HepG2 (cell line): ENCODE results near the gene SLC6A16. TPM values are rescaled to one million over a fixed set of nuclear protein-coding genes. Genes with fewer than 3 reads are reported as not detected.

Experiments used
- EP300 ChIP-seq, 3 experiments: sonication (generic) in 1 of 3; formaldehyde crosslinking in 1 of 3; IDR thresholded peaks; 2 replicates each; pipeline versions ENCODE4 v1.5.1 to v1.6.1; 2011 to 2020; ENCODE audit warnings: low read depth in 2 of 3, low read length in 2 of 3, borderline replicate concordance in 1 of 3, improper control_type of control experiment in 1 of 3, mild to moderate bottlenecking in 1 of 3, missing genetic modification reagents in 1 of 3, moderate library complexity in 1 of 3
- FLYWCH1 ChIP-seq: sonication (generic); formaldehyde crosslinking; IDR thresholded peaks from 2 replicates; pipeline ENCODE4 v1.8.1; 2023; ENCODE audit warnings: mild to moderate bottlenecking, missing genetic modification reagents
- FOXM1 ChIP-seq: sonication (generic); formaldehyde crosslinking; IDR thresholded peaks from 2 replicates; pipeline ENCODE4 v1.5.0; 2020; ENCODE audit warnings: missing genetic modification reagents
- MYPOP ChIP-seq: sonication (generic); formaldehyde crosslinking; IDR thresholded peaks from 2 replicates; pipeline ENCODE4 v1.8.1; 2023; ENCODE audit warnings: mild to moderate bottlenecking, moderate library complexity, missing genetic modification reagents
- PHF20 ChIP-seq: sonication (generic); formaldehyde crosslinking; IDR thresholded peaks from 2 replicates; pipeline ENCODE4 v1.5.0; 2020; ENCODE audit warnings: mild to moderate bottlenecking, missing genetic modification reagents
- RBFOX2 ChIP-seq: fragments of 200-400 bp; formaldehyde crosslinking; IDR thresholded peaks from 2 replicates; pipeline ENCODE4 v1.6.1; 2017; ENCODE audit warnings: low read depth, mild to moderate bottlenecking, low read length
- SALL1 ChIP-seq: sonication (generic); formaldehyde crosslinking; IDR thresholded peaks from 2 replicates; pipeline ENCODE4 v1.8.0; 2022; ENCODE audit warnings: mild to moderate bottlenecking, missing genetic modification reagents
- THAP11 ChIP-seq: IDR thresholded peaks from 2 replicates; pipeline ENCODE4 v1.6.1; 2016; ENCODE audit warnings: missing biosample characterization, missing genetic modification reagents
- polyA plus RNA-seq, 8 experiments: library from polyadenylated mRNA; depleted of rRNA in 3 of 8; stranded (reverse) in 7 of 8; unstranded in 1 of 8; fragments of >200 nt; fragmentation: Illumina TruSeq in 4 of 8; extraction: Trizol in 4 of 8; gene quantifications; 2 replicates each; pipeline versions ENCODE4 v1.2.1 to v1.2.3, GENCODE V29; 2011 to 2016; ENCODE audit warnings: low read depth in 4 of 8, missing spikeins in 1 of 8, mixed read lengths in 1 of 8; ENCODE audit not compliant: insufficient read depth in 1 of 8
- total RNA-seq, 5 experiments: library from RNA; depleted of rRNA; stranded (reverse); fragments of >200 nt; fragmentation: Illumina TruSeq; extraction: Trizol; gene quantifications; 2 replicates each; pipeline ENCODE4 v1.2.3, GENCODE V29; 2016; ENCODE audit warnings: low read depth in 1 of 5
- TF ChIP-seq, protein P1 (sequence below): sonication (generic); formaldehyde crosslinking; IDR thresholded peaks from 2 replicates; pipeline ENCODE4 v1.8.0; 2022; ENCODE audit warnings: mild to moderate bottlenecking, missing genetic modification reagents; ENCODE audit not compliant: insufficient replicate concordance
- TF ChIP-seq, protein P2 (sequence below): sonication (generic); formaldehyde crosslinking; IDR thresholded peaks from 2 replicates; pipeline ENCODE4 v1.4.0; 2020; ENCODE audit warnings: missing genetic modification reagents
- TF ChIP-seq, protein P3 (sequence below): sonication (generic); formaldehyde crosslinking; IDR thresholded peaks from one replicate; pipeline ENCODE4 v1.5.1; 2020; ENCODE audit warnings: mild to moderate bottlenecking, missing genetic modification reagents; ENCODE audit errors: not compliant biosample characterization

The SLC6A16 gene
- total and polyA plus RNA-seq, 2 of the 13 experiments (the other 11 are each of a cell fraction or from before 2014, with no cell fraction given), result 0.07 to 0.18 TPM

- TF ChIP-seq, protein P1, sequence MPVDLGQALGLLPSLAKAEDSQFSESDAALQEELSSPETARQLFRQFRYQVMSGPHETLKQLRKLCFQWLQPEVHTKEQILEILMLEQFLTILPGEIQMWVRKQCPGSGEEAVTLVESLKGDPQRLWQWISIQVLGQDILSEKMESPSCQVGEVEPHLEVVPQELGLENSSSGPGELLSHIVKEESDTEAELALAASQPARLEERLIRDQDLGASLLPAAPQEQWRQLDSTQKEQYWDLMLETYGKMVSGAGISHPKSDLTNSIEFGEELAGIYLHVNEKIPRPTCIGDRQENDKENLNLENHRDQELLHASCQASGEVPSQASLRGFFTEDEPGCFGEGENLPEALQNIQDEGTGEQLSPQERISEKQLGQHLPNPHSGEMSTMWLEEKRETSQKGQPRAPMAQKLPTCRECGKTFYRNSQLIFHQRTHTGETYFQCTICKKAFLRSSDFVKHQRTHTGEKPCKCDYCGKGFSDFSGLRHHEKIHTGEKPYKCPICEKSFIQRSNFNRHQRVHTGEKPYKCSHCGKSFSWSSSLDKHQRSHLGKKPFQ (CRISPR knock-in tag), result no peak
- peak; percentile 96 for TF ChIP-seq THAP11 (CRISPR knock-in tag)
- TF ChIP-seq SALL1 (CRISPR knock-in tag), result no peak
- no peak for TF ChIP-seq FOXM1 (CRISPR knock-in tag)
- no peak for TF ChIP-seq EP300 (IDR thresholded peaks at IDR 0.05; ENCODE audit: low read depth in 2 of 2, low read length in 2 of 2)
- TF ChIP-seq EP300 (CRISPR knock-in tag; IDR thresholded peaks at IDR 0.05; ENCODE audit: borderline replicate concordance), result no peak
- TF ChIP-seq, protein P2, sequence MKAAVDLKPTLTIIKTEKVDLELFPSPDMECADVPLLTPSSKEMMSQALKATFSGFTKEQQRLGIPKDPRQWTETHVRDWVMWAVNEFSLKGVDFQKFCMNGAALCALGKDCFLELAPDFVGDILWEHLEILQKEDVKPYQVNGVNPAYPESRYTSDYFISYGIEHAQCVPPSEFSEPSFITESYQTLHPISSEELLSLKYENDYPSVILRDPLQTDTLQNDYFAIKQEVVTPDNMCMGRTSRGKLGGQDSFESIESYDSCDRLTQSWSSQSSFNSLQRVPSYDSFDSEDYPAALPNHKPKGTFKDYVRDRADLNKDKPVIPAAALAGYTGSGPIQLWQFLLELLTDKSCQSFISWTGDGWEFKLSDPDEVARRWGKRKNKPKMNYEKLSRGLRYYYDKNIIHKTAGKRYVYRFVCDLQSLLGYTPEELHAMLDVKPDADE (CRISPR knock-in tag), result no peak
- TF ChIP-seq, protein P3, sequence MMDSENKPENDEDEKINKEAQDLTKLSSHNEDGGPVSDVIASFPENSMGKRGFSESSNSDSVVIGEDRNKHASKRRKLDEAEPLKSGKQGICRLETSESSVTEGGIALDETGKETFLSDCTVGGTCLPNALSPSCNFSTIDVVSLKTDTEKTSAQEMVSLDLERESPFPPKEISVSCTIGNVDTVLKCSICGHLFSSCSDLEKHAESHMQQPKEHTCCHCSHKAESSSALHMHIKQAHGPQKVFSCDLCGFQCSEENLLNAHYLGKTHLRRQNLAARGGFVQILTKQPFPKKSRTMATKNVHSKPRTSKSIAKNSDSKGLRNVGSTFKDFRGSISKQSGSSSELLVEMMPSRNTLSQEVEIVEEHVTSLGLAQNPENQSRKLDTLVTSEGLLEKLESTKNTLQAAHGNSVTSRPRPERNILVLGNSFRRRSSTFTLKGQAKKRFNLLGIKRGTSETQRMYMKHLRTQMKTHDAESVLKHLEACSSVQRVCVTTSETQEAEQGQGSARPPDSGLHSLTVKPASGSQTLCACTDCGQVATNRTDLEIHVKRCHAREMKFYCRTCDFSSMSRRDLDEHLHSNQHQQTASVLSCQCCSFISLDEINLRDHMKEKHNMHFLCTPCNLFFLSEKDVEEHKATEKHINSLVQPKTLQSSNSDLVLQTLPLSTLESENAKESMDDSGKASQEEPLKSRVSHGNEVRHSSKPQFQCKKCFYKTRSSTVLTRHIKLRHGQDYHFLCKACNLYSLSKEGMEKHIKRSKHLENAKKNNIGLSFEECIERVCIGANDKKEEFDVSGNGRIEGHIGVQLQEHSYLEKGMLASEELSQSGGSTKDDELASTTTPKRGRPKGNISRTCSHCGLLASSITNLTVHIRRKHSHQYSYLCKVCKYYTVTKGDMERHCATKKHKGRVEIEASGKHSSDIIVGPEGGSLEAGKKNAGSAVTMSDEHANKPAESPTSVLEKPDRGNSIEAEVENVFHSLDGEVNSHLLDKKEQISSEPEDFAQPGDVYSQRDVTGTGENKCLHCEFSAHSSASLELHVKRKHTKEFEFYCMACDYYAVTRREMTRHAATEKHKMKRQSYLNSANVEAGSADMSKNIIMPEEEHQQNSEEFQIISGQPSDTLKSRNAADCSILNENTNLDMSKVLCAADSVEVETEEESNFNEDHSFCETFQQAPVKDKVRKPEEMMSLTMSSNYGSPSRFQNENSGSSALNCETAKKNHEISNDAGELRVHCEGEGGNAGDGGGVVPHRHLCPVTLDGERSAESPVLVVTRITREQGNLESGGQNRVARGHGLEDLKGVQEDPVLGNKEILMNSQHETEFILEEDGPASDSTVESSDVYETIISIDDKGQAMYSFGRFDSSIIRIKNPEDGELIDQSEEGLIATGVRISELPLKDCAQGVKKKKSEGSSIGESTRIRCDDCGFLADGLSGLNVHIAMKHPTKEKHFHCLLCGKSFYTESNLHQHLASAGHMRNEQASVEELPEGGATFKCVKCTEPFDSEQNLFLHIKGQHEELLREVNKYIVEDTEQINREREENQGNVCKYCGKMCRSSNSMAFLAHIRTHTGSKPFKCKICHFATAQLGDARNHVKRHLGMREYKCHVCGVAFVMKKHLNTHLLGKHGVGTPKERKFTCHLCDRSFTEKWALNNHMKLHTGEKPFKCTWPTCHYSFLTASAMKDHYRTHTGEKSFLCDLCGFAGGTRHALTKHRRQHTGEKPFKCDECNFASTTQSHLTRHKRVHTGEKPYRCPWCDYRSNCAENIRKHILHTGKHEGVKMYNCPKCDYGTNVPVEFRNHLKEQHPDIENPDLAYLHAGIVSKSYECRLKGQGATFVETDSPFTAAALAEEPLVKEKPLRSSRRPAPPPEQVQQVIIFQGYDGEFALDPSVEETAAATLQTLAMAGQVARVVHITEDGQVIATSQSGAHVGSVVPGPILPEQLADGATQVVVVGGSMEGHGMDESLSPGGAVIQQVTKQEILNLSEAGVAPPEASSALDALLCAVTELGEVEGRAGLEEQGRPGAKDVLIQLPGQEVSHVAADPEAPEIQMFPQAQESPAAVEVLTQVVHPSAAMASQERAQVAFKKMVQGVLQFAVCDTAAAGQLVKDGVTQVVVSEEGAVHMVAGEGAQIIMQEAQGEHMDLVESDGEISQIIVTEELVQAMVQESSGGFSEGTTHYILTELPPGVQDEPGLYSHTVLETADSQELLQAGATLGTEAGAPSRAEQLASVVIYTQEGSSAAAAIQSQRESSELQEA (CRISPR knock-in tag), result no peak
- TF ChIP-seq RBFOX2, result no peak
- no peak for TF ChIP-seq MYPOP (CRISPR knock-in tag)
- TF ChIP-seq FLYWCH1, result no peak
- TF ChIP-seq PHF20 (CRISPR knock-in tag), result no peak
Measured at GRCh38 chr19:49347835-49348234, 22.8 kb upstream of the SLC6A16 start (continued).
